ENCODE data around the gene BRMS1L. TPM values are rescaled to one million over a fixed set of nuclear protein-coding genes. Genes with fewer than 3 reads are reported as not detected.
"Not testable (repeated sequence)": the region's sequence is repeated elsewhere in the genome, so short reads cannot be mapped to it uniquely, and the experiment has no call there.

BRMS1L gene
- total and polyA plus RNA-seq, 2 donors (not counting 1 experiment from before 2014, with no cell fraction given) = 3.3 to 9.5 TPM

GRCh38 chr14:35821564-35822411, 4.3 kb upstream of the BRMS1L start:
- Histone ChIP-seq H3K9ac (ENCODE audit: insufficient read depth, low read length) (no peak overlapping the region), H3K36me3 (ENCODE audit: control insufficient read depth, insufficient read depth, low read length) (no peaks in the 10 kb centered on the region), H4K20me1 (ENCODE audit: control insufficient read depth, extremely low read depth, insufficient read depth, low read length) (no peaks in the 10 kb centered on the region), H3K79me2 (ENCODE audit: control insufficient read depth, insufficient read depth, low read length) (no peaks in the 10 kb centered on the region), H2AFZ (ENCODE audit: low read length) (no peak overlapping the region), H3K4me2 (ENCODE audit: extremely low read depth, insufficient read depth, low read length) (no peak overlapping the region), H3K27me3 (ENCODE audit: control insufficient read depth, insufficient read depth, low read length) (no peaks in the 10 kb centered on the region), H3K27ac (ENCODE audit: insufficient read depth, low read length) (no peak overlapping the region), H3K4me1 (ENCODE audit: control insufficient read depth, extremely low read depth, insufficient read depth, low read length) (no peaks in the 10 kb centered on the region), H3K9me3 (ENCODE audit: control insufficient read depth, insufficient read depth, low read depth, low read length) (no peaks in the 10 kb centered on the region), H3K4me3 (replicated peaks in 1 of 4; ENCODE audit: control extremely low read depth in 1 of 4, insufficient read depth in 1 of 4, low read depth in 3 of 4, low read length in 4 of 4) (no peak overlapping the region)
- DNase-seq (ENCODE audit: low read depth in 2 of 2) = peak; percentile 14 to 49
- TF ChIP-seq EZH2 (IDR thresholded peaks at IDR 0.05; ENCODE audit: low read length, missing control alignments) (no peak), CTCF (conservative IDR thresholded peaks at IDR 0.05 in 1 of 2, IDR thresholded peaks at IDR 0.05 in 1 of 2; ENCODE audit: low read depth in 1 of 2, low read length in 2 of 2) (peak; percentile 87 to 96)

GRCh38 chr14:35822501-35822900, 3.6 kb upstream of the BRMS1L start:
- Histone ChIP-seq H3K9me3 (ENCODE audit: control insufficient read depth, insufficient read depth, low read depth, low read length) (no peaks in the 10 kb centered on the region), H2AFZ (ENCODE audit: low read length) (no peak overlapping the region), H3K27ac (ENCODE audit: insufficient read depth, low read length) (no peak overlapping the region), H4K20me1 (ENCODE audit: control insufficient read depth, extremely low read depth, insufficient read depth, low read length) (no peaks in the 10 kb centered on the region), H3K9ac (ENCODE audit: insufficient read depth, low read length) (no peak overlapping the region), H3K4me1 (ENCODE audit: control insufficient read depth, extremely low read depth, insufficient read depth, low read length) (no peaks in the 10 kb centered on the region), H3K79me2 (ENCODE audit: control insufficient read depth, insufficient read depth, low read length) (no peaks in the 10 kb centered on the region), H3K4me2 (ENCODE audit: extremely low read depth, insufficient read depth, low read length) (no peak overlapping the region), H3K27me3 (ENCODE audit: control insufficient read depth, insufficient read depth, low read length) (no peaks in the 10 kb centered on the region), H3K36me3 (ENCODE audit: control insufficient read depth, insufficient read depth, low read length) (no peaks in the 10 kb centered on the region), H3K4me3 (replicated peaks in 1 of 4; ENCODE audit: control extremely low read depth in 1 of 4, insufficient read depth in 1 of 4, low read depth in 3 of 4, low read length in 4 of 4) (no peak overlapping the region)
- no peak for TF ChIP-seq CTCF (conservative IDR thresholded peaks at IDR 0.05 in 1 of 2, IDR thresholded peaks at IDR 0.05 in 1 of 2; ENCODE audit: low read depth in 1 of 2, low read length in 2 of 2)
- TF ChIP-seq EZH2 (IDR thresholded peaks at IDR 0.05; ENCODE audit: low read length, missing control alignments) = no peak
- DNase-seq (ENCODE audit: low read depth in 2 of 2) = no peak

- not testable (repeated sequence) for DNase-seq (ENCODE audit: low read depth in 2 of 2); H2AFZ ChIP-seq (ENCODE audit: low read length); H4K20me1 ChIP-seq (ENCODE audit: control insufficient read depth, extremely low read depth, insufficient read depth, low read length); H3K9me3 ChIP-seq (ENCODE audit: control insufficient read depth, insufficient read depth, low read depth, low read length); H3K36me3 ChIP-seq (ENCODE audit: control insufficient read depth, insufficient read depth, low read length); H3K4me2 ChIP-seq (ENCODE audit: extremely low read depth, insufficient read depth, low read length); H3K79me2 ChIP-seq (ENCODE audit: control insufficient read depth, insufficient read depth, low read length); H3K27ac ChIP-seq (ENCODE audit: insufficient read depth, low read length); H3K4me1 ChIP-seq (ENCODE audit: control insufficient read depth, extremely low read depth, insufficient read depth, low read length); H3K27me3 ChIP-seq (ENCODE audit: control insufficient read depth, insufficient read depth, low read length); H3K9ac ChIP-seq (ENCODE audit: insufficient read depth, low read length); H3K4me3 ChIP-seq (replicated peaks in 1 of 4; ENCODE audit: control extremely low read depth in 1 of 4, insufficient read depth in 1 of 4, low read depth in 3 of 4, low read length in 4 of 4)
These were observed 1.5 kb upstream of the BRMS1L start for GRCh38 chr14:35824446-35825165.
